ENCODE measurements around the gene EML1.

Gene EML1

GRCh38 chr14:99824776-99825175, 31.6 kb downstream of the EML1 start:
- DNase-seq (ENCODE audit: low read depth): no peak
- no peak overlapping the region for H3K4me3 ChIP-seq (replicated peaks; ENCODE audit: low read depth, low read length)
- TF ChIP-seq, protein P1, sequence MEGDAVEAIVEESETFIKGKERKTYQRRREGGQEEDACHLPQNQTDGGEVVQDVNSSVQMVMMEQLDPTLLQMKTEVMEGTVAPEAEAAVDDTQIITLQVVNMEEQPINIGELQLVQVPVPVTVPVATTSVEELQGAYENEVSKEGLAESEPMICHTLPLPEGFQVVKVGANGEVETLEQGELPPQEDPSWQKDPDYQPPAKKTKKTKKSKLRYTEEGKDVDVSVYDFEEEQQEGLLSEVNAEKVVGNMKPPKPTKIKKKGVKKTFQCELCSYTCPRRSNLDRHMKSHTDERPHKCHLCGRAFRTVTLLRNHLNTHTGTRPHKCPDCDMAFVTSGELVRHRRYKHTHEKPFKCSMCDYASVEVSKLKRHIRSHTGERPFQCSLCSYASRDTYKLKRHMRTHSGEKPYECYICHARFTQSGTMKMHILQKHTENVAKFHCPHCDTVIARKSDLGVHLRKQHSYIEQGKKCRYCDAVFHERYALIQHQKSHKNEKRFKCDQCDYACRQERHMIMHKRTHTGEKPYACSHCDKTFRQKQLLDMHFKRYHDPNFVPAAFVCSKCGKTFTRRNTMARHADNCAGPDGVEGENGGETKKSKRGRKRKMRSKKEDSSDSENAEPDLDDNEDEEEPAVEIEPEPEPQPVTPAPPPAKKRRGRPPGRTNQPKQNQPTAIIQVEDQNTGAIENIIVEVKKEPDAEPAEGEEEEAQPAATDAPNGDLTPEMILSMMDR (IDR thresholded peaks at IDR 0.05; ENCODE audit: low read length, missing control alignments): no peak

- no peak for DNase-seq (ENCODE audit: low read depth)
- no peak overlapping the region for H3K4me3 ChIP-seq (replicated peaks; ENCODE audit: low read depth, low read length)
- TF ChIP-seq, protein P1 (IDR thresholded peaks at IDR 0.05; ENCODE audit: low read length, missing control alignments): no peak
Measured at GRCh38 chr14:99829450-99829849, 36.2 kb downstream of the EML1 start.

DNA sequence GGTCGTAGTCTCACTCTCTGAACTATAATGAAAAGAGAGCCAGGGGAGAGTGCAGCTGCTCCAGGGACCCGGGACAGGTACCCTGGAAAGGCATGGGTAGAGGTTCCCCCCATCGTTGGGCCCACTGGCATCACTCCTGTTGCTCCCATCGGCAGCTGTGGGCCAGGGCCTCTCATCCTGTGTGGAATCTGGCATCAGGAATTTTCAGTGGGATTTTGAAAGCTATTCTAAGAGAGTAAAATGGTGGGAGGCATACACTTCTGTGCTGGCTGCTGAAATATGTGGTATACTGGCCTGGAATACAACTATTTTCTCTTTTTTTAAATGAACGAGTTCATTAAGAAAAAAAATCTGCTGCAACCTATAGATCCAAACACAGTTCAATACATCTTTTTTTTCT, 38.1 kb downstream of the EML1 start:
- H3K4me3 ChIP-seq (replicated peaks; ENCODE audit: low read depth, low read length): no peak overlapping the region
- TF ChIP-seq, protein P1 (IDR thresholded peaks at IDR 0.05; ENCODE audit: low read length, missing control alignments): no peak
- DNase-seq (ENCODE audit: low read depth): no peak

- no peak for DNase-seq (ENCODE audit: low read depth)
- H3K4me3 ChIP-seq (replicated peaks; ENCODE audit: low read depth, low read length): no peak overlapping the region
- TF ChIP-seq, protein P1 (IDR thresholded peaks at IDR 0.05; ENCODE audit: low read length, missing control alignments): no peak
Measured at GRCh38 chr14:99831903-99832685, 38.9 kb downstream of the EML1 start.

DNA sequence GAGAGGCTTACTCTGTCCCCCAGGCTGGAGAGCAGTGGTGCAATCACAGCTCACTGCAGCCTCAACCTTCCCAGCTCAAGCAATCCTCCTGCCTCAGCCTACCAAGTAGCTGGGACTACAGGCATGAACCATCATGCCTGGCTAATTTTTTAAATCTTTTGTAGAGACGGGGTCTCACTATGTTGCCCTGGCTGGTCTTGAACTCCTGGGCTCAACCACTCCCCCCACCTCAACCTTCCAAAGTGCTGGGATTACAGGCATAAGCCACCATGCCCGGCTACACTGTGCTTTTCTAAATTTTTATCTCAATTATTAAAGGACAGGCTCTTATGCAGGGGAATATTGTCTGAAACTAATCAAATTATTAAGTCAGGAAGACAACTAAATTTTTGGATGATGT, 44.6 kb downstream of the EML1 start:
- no peak for DNase-seq (ENCODE audit: low read depth)
- no peak overlapping the region for H3K4me3 ChIP-seq (replicated peaks; ENCODE audit: low read depth, low read length)
- TF ChIP-seq, protein P1 (IDR thresholded peaks at IDR 0.05; ENCODE audit: low read length, missing control alignments): no peak

DNA sequence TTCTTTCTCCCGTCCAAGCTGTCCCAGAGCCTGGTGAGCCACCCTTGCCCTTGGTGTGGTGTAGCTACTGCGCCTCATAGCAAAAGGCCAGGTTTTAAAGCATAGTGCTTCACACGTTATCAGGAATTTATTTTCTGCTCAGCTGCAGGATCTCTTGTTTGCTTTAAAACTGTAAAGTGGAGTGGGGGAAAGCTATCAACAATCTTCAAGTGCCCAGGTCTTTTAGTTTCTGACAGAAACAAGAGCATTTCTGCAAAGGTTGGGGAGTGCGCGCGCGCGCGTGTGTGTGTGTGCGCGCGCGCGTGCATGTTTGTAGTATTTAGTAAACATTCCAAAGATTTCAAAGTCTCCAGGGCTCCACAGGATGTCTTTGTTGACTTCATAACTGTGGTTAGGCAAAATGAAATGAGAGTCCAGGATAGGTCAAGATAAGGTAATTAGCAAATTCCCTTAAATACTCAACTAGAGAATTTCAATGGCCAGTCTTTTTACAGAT, 45.5 kb downstream of the EML1 start:
- TF ChIP-seq, protein P1 (IDR thresholded peaks at IDR 0.05; ENCODE audit: low read length, missing control alignments): no peak
- H3K4me3 ChIP-seq (replicated peaks; ENCODE audit: low read depth, low read length): no peak overlapping the region
- peak; percentile 39 for DNase-seq (ENCODE audit: low read depth)

- no peak for DNase-seq (ENCODE audit: low read depth)
- TF ChIP-seq, protein P1 (IDR thresholded peaks at IDR 0.05; ENCODE audit: low read length, missing control alignments): no peak
- no peak overlapping the region for H3K4me3 ChIP-seq (replicated peaks; ENCODE audit: low read depth, low read length)
Measured at GRCh38 chr14:99839696-99840095, 46.5 kb downstream of the EML1 start.

All from fibroblast of pulmonary artery (primary cell).